KMS-11 (cell line): ENCODE data around the gene ZC3H15.

Experiments
- H2AFZ ChIP-seq: fragments of 200-600 bp; sonication (generic); 2 replicates; pipeline ENCODE4 v1.6.1; 2016; ENCODE audit warnings: antibody characterized with exemption, mixed run types, low read depth
- H3K27ac ChIP-seq: fragments of 200-600 bp; sonication (generic); 2 replicates; pipeline ENCODE4 v1.6.1; 2016; ENCODE audit warnings: mild to moderate bottlenecking, mixed run types
- H3K27me3 ChIP-seq: fragments of 200-600 bp; sonication (generic); 2 replicates; pipeline ENCODE4 v1.6.1; 2017; ENCODE audit warnings: mild to moderate bottlenecking, low read depth, mixed run types, moderate library complexity; ENCODE audit not compliant: insufficient read depth
- H3K36me3 ChIP-seq: fragments of 200-600 bp; sonication (generic); 2 replicates; pipeline ENCODE4 v1.6.1; 2017; ENCODE audit warnings: mild to moderate bottlenecking, mixed run types; ENCODE audit not compliant: insufficient read depth
- H3K4me1 ChIP-seq: fragments of 200-600 bp; sonication (generic); 2 replicates; pipeline ENCODE4 v1.6.1; 2016; ENCODE audit warnings: mild to moderate bottlenecking, low read depth, mixed run types; ENCODE audit not compliant: poor library complexity, severe bottlenecking
- H3K4me2 ChIP-seq: fragments of 200-600 bp; sonication (generic); 2 replicates; pipeline ENCODE4 v1.7.0; 2016; ENCODE audit warnings: mild to moderate bottlenecking, mixed run types
- H3K4me3 ChIP-seq: fragments of 200-600 bp; sonication (generic); IDR thresholded peaks from 2 replicates; pipeline ENCODE4 v1.6.1; 2017; ENCODE audit warnings: low read depth, low read length, mixed read lengths; ENCODE audit not compliant: insufficient read depth
- H3K79me2 ChIP-seq: fragments of 200-600 bp; sonication (generic); 2 replicates; pipeline ENCODE4 v1.6.1; 2016; ENCODE audit warnings: low read depth, mixed run types; ENCODE audit not compliant: insufficient read depth
- H3K9ac ChIP-seq: fragments of 200-600 bp; sonication (generic); 2 replicates; pipeline ENCODE4 v1.6.1; 2016; ENCODE audit warnings: mild to moderate bottlenecking, mixed run types
- H4K20me1 ChIP-seq: fragments of 200-600 bp; sonication (generic); 2 replicates; pipeline ENCODE4 v1.6.1; 2016; ENCODE audit warnings: mild to moderate bottlenecking, mixed run types; ENCODE audit not compliant: insufficient read depth
- CTCF ChIP-seq: fragments of 200-600 bp; sonication (generic); conservative IDR thresholded peaks from 2 replicates; pipeline ENCODE4 v1.6.1; 2017; ENCODE audit warnings: low read depth, mild to moderate bottlenecking, antibody characterized with exemption, low read length, moderate library complexity, mixed read lengths

Gene ZC3H15

GRCh38 chr2:186540941-186541340 lies 54.9 kb downstream of the ZC3H15 start:
- Histone ChIP-seq H3K4me2 (peak overlapping the region; percentile 57), H4K20me1 (no peaks in the 10 kb centered on the region), H3K4me1 (peaks cover 33% of the 10 kb centered on the region), H3K27me3 (no peaks in the 10 kb centered on the region), H3K9ac (0 out of 2 replicates have a peak overlapping the region, but pooled peaks have one; percentile 2), H2AFZ (peak overlapping the region; percentile 43), H3K4me3 (peak overlapping the region; percentile 63), H3K27ac (peak overlapping the region; percentile 54), H3K79me2 (no peaks in the 10 kb centered on the region), H3K36me3 (no peaks in the 10 kb centered on the region)
- TF ChIP-seq CTCF, result no peak

DNA sequence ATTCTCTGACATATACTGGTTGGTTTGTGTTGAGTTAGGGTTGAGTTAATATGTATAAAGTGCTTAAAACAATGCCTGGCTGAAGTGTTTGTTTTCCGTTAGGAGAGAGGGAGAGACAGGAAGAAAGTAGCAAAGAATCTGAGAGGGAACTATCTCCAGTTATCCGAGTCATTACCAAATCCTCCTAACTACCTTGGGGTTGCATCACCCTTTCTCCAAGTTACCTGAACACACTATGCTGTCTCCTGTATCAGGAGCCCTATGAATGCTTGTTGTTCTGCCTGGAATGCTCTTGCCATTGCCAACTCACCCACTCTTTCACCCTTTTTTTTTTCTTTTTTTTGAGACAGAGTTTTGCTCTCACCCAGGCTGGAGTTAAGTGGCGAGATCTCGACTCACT lies 55.9 kb downstream of the ZC3H15 start:
- H3K4me2 ChIP-seq, result peak overlapping the region; percentile 57; the same call in 1 of the 2 replicates
- H3K36me3 ChIP-seq, result no peaks in the 10 kb centered on the region
- no peak overlapping the region for H3K9ac ChIP-seq
- peaks cover 33% of the 10 kb centered on the region for H3K4me1 ChIP-seq
- H3K4me3 ChIP-seq, result no peak overlapping the region
- no peaks in the 10 kb centered on the region for H4K20me1 ChIP-seq
- no peaks in the 10 kb centered on the region for H3K27me3 ChIP-seq
- no peak overlapping the region for H2AFZ ChIP-seq
- peak overlapping the region; percentile 54; the same call in 1 of the 2 replicates for H3K27ac ChIP-seq
- no peaks in the 10 kb centered on the region for H3K79me2 ChIP-seq
- TF ChIP-seq CTCF, result no peak

GRCh38 chr2:186543561-186544131 lies 57.6 kb downstream of the ZC3H15 start:
- Histone ChIP-seq H4K20me1 (no peaks in the 10 kb centered on the region), H3K4me2 (no peak overlapping the region), H3K4me3 (no peak overlapping the region), H3K27ac (no peak overlapping the region), H3K27me3 (no peaks in the 10 kb centered on the region), H3K79me2 (no peaks in the 10 kb centered on the region), H3K4me1 (peaks cover 33% of the 10 kb centered on the region), H3K36me3 (no peaks in the 10 kb centered on the region), H2AFZ (no peak overlapping the region), H3K9ac (no peak overlapping the region)
- TF ChIP-seq CTCF, result no peak

GRCh38 chr2:186544255-186544675 lies 58.2 kb downstream of the ZC3H15 start:
- no peak overlapping the region for H3K4me3 ChIP-seq
- no peaks in the 10 kb centered on the region for H4K20me1 ChIP-seq
- H3K4me2 ChIP-seq, result no peak overlapping the region
- H2AFZ ChIP-seq, result no peak overlapping the region
- no peak overlapping the region for H3K27ac ChIP-seq
- no peak for TF ChIP-seq CTCF
- H3K36me3 ChIP-seq, result no peaks in the 10 kb centered on the region
- no peak overlapping the region for H3K9ac ChIP-seq
- no peaks in the 10 kb centered on the region for H3K79me2 ChIP-seq
- H3K4me1 ChIP-seq, result peaks cover 33% of the 10 kb centered on the region
- no peaks in the 10 kb centered on the region for H3K27me3 ChIP-seq
